Muscle of leg (tissue), 11 donors: ENCODE measurements around the gene PRKAG2. TPM values are rescaled to one million over a fixed set of nuclear protein-coding genes. Genes with fewer than 3 reads are reported as not detected.
"Not testable (repeated sequence)": the region's sequence is repeated elsewhere in the genome, so short reads cannot be mapped to it uniquely, and the experiment has no call there.

ENCODE experiments used
- DNase-seq: peaks from one replicate; pipeline ENCODE4 v3.0.0; 2013
- H3K27ac ChIP-seq: one replicate; pipeline ENCODE4 v1.5.1; 2013; ENCODE audit warnings: mild to moderate bottlenecking, low read length, control low read depth
- H3K27me3 ChIP-seq: one replicate; pipeline ENCODE4 v1.6.1; 2013; ENCODE audit warnings: low read length; ENCODE audit not compliant: control insufficient read depth, insufficient read depth
- H3K36me3 ChIP-seq: one replicate; pipeline ENCODE4 v1.6.1; 2013; ENCODE audit warnings: low read length; ENCODE audit not compliant: control insufficient read depth, insufficient read depth
- H3K4me1 ChIP-seq: one replicate; pipeline ENCODE4 v1.6.1; 2013; ENCODE audit warnings: low read length; ENCODE audit not compliant: control insufficient read depth, insufficient read depth
- H3K4me3 ChIP-seq: one replicate; pipeline ENCODE4 v1.5.1; 2013; ENCODE audit warnings: low read length, control low read depth
- H3K9me3 ChIP-seq: replicated peaks from 2 replicates; pipeline ENCODE4 v1.6.1; 2013; ENCODE audit warnings: low read depth, low read length; ENCODE audit not compliant: control insufficient read depth
- WGBS: methylation state at CpG from one replicate; pipeline ENCODE4 v1.1.5; 2013; ENCODE audit warnings: missing lambda C conversion rate; ENCODE audit not compliant: insufficient coverage; 5-methylcytosine and 5-hydroxymethylcytosine counted together
- polyA plus RNA-seq, 8 donors: library from polyadenylated mRNA; unstranded; fragments of 120-200 nt; gene quantifications; one replicate each; pipeline versions ENCODE4 v1.2.1 to v1.2.3, GENCODE V29; 2013; ENCODE audit warnings: inconsistent platforms in 1 of 8, low replicate concordance in 1 of 8; ENCODE audit not compliant: insufficient read length in 8 of 8, insufficient read depth in 1 of 8
- total RNA-seq: library from RNA; stranded (reverse); fragments of 120-200 nt; gene quantifications from one replicate; pipeline ENCODE4 v1.2.4, GENCODE V29; 2013

PRKAG2 gene
- total and polyA plus RNA-seq, 9 donors: 3.9 to 16.4 (median 11.2) TPM

- Histone ChIP-seq H3K27ac (peak overlapping the region; percentile 78), H3K27me3 (peaks cover 11% of the 10 kb centered on the region), H3K4me3 (no peak overlapping the region), H3K9me3 (no peaks in the 10 kb centered on the region), H3K4me1 (peaks cover 28% of the 10 kb centered on the region), H3K36me3 (no peaks in the 10 kb centered on the region)
- no peak for DNase-seq
- WGBS: 89% methylated on average over 7 of the region's 17 CpGs
Measured at GRCh38 chr7:151754688-151755130, 122.2 kb downstream of the PRKAG2 start.

- H3K4me3 ChIP-seq: no peak overlapping the region
- H3K27me3 ChIP-seq: peaks cover 8% of the 10 kb centered on the region
- no peaks in the 10 kb centered on the region for H3K9me3 ChIP-seq
- peaks cover 28% of the 10 kb centered on the region for H3K4me1 ChIP-seq
- WGBS: 30% methylated on average over 14 of the region's 14 CpGs
- peak overlapping the region; percentile 78 for H3K27ac ChIP-seq
- DNase-seq: peak; percentile 90
- no peaks in the 10 kb centered on the region for H3K36me3 ChIP-seq
Measured at GRCh38 chr7:151754142-151754590, 122.7 kb downstream of the PRKAG2 start.

GRCh38 chr7:151752816-151753595 lies 123.9 kb downstream of the PRKAG2 start:
- WGBS: 83% methylated on average over 17 of the region's 19 CpGs
- DNase-seq: no peak
- H3K4me1 ChIP-seq: peaks cover 28% of the 10 kb centered on the region
- no peak overlapping the region for H3K27ac ChIP-seq
- H3K36me3 ChIP-seq: no peaks in the 10 kb centered on the region
- peaks cover 4% of the 10 kb centered on the region for H3K27me3 ChIP-seq
- no peaks in the 10 kb centered on the region for H3K9me3 ChIP-seq
- no peak overlapping the region for H3K4me3 ChIP-seq

- H3K27ac ChIP-seq: no peak overlapping the region
- H3K4me1 ChIP-seq: peaks cover 28% of the 10 kb centered on the region
- no peaks in the 10 kb centered on the region for H3K9me3 ChIP-seq
- no peak for DNase-seq
- peaks cover 4% of the 10 kb centered on the region for H3K27me3 ChIP-seq
- WGBS: no CpG with 5 or more reads among the region's 8 CpGs
- H3K4me3 ChIP-seq: no peak overlapping the region
- H3K36me3 ChIP-seq: no peaks in the 10 kb centered on the region
Measured at GRCh38 chr7:151752037-151752436, 124.9 kb downstream of the PRKAG2 start.

GRCh38 chr7:151748733-151749132 lies 128.2 kb downstream of the PRKAG2 start:
- Histone ChIP-seq H3K4me1 (peaks cover 26% of the 10 kb centered on the region), H3K4me3 (no peak overlapping the region), H3K27me3 (peaks cover 4% of the 10 kb centered on the region), H3K36me3 (no peaks in the 10 kb centered on the region), H3K9me3 (no peaks in the 10 kb centered on the region), H3K27ac (no peak overlapping the region)
- DNase-seq: no peak
- WGBS: 85% methylated on average over 14 of the region's 15 CpGs

GRCh38 chr7:151748021-151748420 lies 128.9 kb downstream of the PRKAG2 start:
- H3K9me3 ChIP-seq, H3K27me3 ChIP-seq, H3K36me3 ChIP-seq, DNase-seq, H3K4me3 ChIP-seq, H3K27ac ChIP-seq: not testable (repeated sequence)
- no CpG with 5 or more reads among the region's 5 CpGs for whole genome bisulfite sequencing
- peaks cover 33% of the 10 kb centered on the region for H3K4me1 ChIP-seq

- H3K9me3 ChIP-seq: no peaks in the 10 kb centered on the region
- 73% methylated on average over 11 of the region's 11 CpGs for WGBS
- no peak for DNase-seq
- H3K27ac ChIP-seq: no peak overlapping the region
- no peaks in the 10 kb centered on the region for H3K36me3 ChIP-seq
- H3K27me3 ChIP-seq: peaks cover 4% of the 10 kb centered on the region
- H3K4me1 ChIP-seq: peaks cover 39% of the 10 kb centered on the region
- H3K4me3 ChIP-seq: no peak overlapping the region
Measured at GRCh38 chr7:151745706-151746105, 131.2 kb downstream of the PRKAG2 start.

- no peak overlapping the region for H3K4me3 ChIP-seq
- 47% methylated on average over 17 of the region's 33 CpGs for WGBS
- DNase-seq: peak; percentile 55
Measured at GRCh38 chr7:151744656-151745638, 132.0 kb downstream of the PRKAG2 start.

GRCh38 chr7:151744051-151744580 lies 132.8 kb downstream of the PRKAG2 start:
- Histone ChIP-seq H3K4me1 (peaks cover 39% of the 10 kb centered on the region), H3K27me3 (peaks cover 4% of the 10 kb centered on the region), H3K9me3 (no peaks in the 10 kb centered on the region), H3K36me3 (no peaks in the 10 kb centered on the region), H3K27ac (no peak overlapping the region), H3K4me3 (no peak overlapping the region)
- WGBS: 85% methylated on average over 12 of the region's 18 CpGs
- DNase-seq: no peak

More at GRCh38 chr7:151744656-151745638, 132.0 kb downstream of the PRKAG2 start:
- Histone ChIP-seq H3K27me3 (peaks cover 4% of the 10 kb centered on the region), H3K4me1 (peaks cover 39% of the 10 kb centered on the region), H3K36me3 (no peaks in the 10 kb centered on the region), H3K27ac (peak overlapping the region; percentile 20), H3K9me3 (no peaks in the 10 kb centered on the region)
